ENCODE results near the gene CYLD.

DNA sequence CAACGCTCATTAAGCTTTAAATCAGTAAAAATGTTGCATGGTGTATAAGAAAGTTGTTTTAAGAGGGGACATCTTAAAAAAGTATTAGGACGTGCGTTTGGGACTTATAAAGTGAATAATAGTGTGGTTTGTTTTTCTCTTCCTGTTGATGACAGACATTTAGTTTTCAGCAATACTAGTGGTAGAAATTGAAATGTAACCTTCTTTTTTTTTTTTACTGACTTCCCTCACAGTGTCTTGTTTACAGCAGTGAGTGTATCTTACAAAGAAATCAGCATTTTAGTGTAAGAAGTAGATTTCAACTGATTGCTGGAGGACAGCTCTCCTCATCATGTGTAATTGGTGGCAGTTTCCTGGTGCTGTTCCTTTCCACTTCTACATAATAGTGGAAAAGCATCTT is 39.6 kb downstream of the CYLD start:
- TF ChIP-seq, protein P1, sequence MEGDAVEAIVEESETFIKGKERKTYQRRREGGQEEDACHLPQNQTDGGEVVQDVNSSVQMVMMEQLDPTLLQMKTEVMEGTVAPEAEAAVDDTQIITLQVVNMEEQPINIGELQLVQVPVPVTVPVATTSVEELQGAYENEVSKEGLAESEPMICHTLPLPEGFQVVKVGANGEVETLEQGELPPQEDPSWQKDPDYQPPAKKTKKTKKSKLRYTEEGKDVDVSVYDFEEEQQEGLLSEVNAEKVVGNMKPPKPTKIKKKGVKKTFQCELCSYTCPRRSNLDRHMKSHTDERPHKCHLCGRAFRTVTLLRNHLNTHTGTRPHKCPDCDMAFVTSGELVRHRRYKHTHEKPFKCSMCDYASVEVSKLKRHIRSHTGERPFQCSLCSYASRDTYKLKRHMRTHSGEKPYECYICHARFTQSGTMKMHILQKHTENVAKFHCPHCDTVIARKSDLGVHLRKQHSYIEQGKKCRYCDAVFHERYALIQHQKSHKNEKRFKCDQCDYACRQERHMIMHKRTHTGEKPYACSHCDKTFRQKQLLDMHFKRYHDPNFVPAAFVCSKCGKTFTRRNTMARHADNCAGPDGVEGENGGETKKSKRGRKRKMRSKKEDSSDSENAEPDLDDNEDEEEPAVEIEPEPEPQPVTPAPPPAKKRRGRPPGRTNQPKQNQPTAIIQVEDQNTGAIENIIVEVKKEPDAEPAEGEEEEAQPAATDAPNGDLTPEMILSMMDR (IDR thresholded peaks at IDR 0.05): no peak
- TF ChIP-seq POLR2AphosphoS5 (IDR thresholded peaks at IDR 0.05) (no peak), POLR2A (IDR thresholded peaks at IDR 0.05) (no peak)
